ENCODE results near the gene SNRPE. TPM values are rescaled to one million over a fixed set of nuclear protein-coding genes. Genes with fewer than 3 reads are reported as not detected.

The SNRPE gene
- total and polyA plus RNA-seq, 2 of the 13 experiments (the other 11 are each of a cell fraction or from before 2014, with no cell fraction given): 146 to 281 TPM

- TF ChIP-seq XBP1 (CRISPR knock-in tag; IDR thresholded peaks at IDR 0.05) (no peak), ZNF280B (CRISPR knock-in tag; IDR thresholded peaks at IDR 0.05; ENCODE audit: borderline replicate concordance) (no peak; the same call in none of the 2 replicates), ZFP82 (CRISPR knock-in tag; IDR thresholded peaks at IDR 0.05; ENCODE audit: borderline replicate concordance) (peak; percentile 81; the same call in 1 of the 2 replicates), ZNF800 (CRISPR knock-in tag; IDR thresholded peaks at IDR 0.05) (no peak), DMAP1 (CRISPR knock-in tag; IDR thresholded peaks at IDR 0.05) (peak; percentile 100), ZFP37 (CRISPR knock-in tag; IDR thresholded peaks at IDR 0.05; ENCODE audit: borderline replicate concordance) (no peak), ZNF441 (CRISPR knock-in tag; IDR thresholded peaks at IDR 0.05; ENCODE audit: borderline replicate concordance) (no peak), ZMYM4 (CRISPR knock-in tag; IDR thresholded peaks at IDR 0.05) (peak; percentile 87), ZBTB44 (CRISPR knock-in tag; IDR thresholded peaks at IDR 0.05) (peak; percentile 55; the same call in 1 of the 2 replicates), ZNF501 (CRISPR knock-in tag; IDR thresholded peaks at IDR 0.05) (peak; percentile 98), NFIC (IDR thresholded peaks at IDR 0.05; ENCODE audit: low read length) (peak; percentile 67), JUND (CRISPR knock-in tag; IDR thresholded peaks at IDR 0.05) (0 out of 2 replicates have a peak, but pooled peaks have one; percentile 15), SRSF4 (IDR thresholded peaks at IDR 0.05; ENCODE audit: low read depth, low read length, poor library complexity, severe bottlenecking) (no peak)
- TF ChIP-seq, protein P1, sequence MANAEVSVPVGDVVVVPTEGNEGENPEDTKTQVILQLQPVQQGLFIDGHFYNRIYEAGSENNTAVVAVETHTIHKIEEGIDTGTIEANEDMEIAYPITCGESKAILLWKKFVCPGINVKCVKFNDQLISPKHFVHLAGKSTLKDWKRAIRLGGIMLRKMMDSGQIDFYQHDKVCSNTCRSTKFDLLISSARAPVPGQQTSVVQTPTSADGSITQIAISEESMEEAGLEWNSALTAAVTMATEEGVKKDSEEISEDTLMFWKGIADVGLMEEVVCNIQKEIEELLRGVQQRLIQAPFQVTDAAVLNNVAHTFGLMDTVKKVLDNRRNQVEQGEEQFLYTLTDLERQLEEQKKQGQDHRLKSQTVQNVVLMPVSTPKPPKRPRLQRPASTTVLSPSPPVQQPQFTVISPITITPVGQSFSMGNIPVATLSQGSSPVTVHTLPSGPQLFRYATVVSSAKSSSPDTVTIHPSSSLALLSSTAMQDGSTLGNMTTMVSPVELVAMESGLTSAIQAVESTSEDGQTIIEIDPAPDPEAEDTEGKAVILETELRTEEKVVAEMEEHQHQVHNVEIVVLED (CRISPR knock-in tag; IDR thresholded peaks at IDR 0.05; ENCODE audit: borderline replicate concordance): peak; percentile 93
- TF ChIP-seq, protein P2, sequence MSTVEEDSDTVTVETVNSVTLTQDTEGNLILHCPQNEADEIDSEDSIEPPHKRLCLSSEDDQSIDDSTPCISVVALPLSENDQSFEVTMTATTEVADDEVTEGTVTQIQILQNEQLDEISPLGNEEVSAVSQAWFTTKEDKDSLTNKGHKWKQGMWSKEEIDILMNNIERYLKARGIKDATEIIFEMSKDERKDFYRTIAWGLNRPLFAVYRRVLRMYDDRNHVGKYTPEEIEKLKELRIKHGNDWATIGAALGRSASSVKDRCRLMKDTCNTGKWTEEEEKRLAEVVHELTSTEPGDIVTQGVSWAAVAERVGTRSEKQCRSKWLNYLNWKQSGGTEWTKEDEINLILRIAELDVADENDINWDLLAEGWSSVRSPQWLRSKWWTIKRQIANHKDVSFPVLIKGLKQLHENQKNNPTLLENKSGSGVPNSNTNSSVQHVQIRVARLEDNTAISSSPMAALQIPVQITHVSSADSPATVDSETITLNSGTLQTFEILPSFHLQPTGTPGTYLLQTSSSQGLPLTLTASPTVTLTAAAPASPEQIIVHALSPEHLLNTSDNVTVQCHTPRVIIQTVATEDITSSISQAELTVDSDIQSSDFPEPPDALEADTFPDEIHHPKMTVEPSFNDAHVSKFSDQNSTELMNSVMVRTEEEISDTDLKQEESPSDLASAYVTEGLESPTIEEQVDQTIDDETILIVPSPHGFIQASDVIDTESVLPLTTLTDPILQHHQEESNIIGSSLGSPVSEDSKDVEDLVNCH (CRISPR knock-in tag; IDR thresholded peaks at IDR 0.05): no peak
- TF ChIP-seq, protein P3, sequence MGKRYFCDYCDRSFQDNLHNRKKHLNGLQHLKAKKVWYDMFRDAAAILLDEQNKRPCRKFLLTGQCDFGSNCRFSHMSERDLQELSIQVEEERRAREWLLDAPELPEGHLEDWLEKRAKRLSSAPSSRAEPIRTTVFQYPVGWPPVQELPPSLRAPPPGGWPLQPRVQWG (CRISPR knock-in tag; IDR thresholded peaks at IDR 0.05; ENCODE audit: borderline replicate concordance, low read depth): no peak
- TF ChIP-seq, protein P4, sequence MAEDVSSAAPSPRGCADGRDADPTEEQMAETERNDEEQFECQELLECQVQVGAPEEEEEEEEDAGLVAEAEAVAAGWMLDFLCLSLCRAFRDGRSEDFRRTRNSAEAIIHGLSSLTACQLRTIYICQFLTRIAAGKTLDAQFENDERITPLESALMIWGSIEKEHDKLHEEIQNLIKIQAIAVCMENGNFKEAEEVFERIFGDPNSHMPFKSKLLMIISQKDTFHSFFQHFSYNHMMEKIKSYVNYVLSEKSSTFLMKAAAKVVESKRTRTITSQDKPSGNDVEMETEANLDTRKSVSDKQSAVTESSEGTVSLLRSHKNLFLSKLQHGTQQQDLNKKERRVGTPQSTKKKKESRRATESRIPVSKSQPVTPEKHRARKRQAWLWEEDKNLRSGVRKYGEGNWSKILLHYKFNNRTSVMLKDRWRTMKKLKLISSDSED (CRISPR knock-in tag; IDR thresholded peaks at IDR 0.05): 0 out of 2 replicates have a peak, but pooled peaks have one; percentile 64
These were observed at the start of gene SNRPE (continued) for GRCh38 chr1:203861379-203862184.

Data from HepG2 (cell line).